Ishikawa (cell line): ENCODE results near the gene S100A6.

Experiments
- CEBPB ChIP-seq: IDR thresholded peaks from 2 replicates; pipeline ENCODE4 v1.6.1; 2012
- CREB1 ChIP-seq: IDR thresholded peaks from 2 replicates; pipeline ENCODE4 v1.6.1; 2012; ENCODE audit warnings: low read depth
- EGR1 ChIP-seq: IDR thresholded peaks from 2 replicates; pipeline ENCODE4 v1.6.1; 2012
- EP300 ChIP-seq: IDR thresholded peaks from 2 replicates; pipeline ENCODE4 v1.6.1; 2012; ENCODE audit warnings: borderline replicate concordance
- FOXM1 ChIP-seq: IDR thresholded peaks from 2 replicates; pipeline ENCODE4 v1.6.1; 2012; ENCODE audit warnings: low read depth, borderline replicate concordance
- MAX ChIP-seq: IDR thresholded peaks from 2 replicates; pipeline ENCODE4 v1.6.1; 2012
- NFIC ChIP-seq: IDR thresholded peaks from 2 replicates; pipeline ENCODE4 v1.6.1; 2012
- RAD21 ChIP-seq: IDR thresholded peaks from 2 replicates; pipeline ENCODE4 v1.6.1; 2012; ENCODE audit warnings: low read depth
- REST ChIP-seq: IDR thresholded peaks from 2 replicates; pipeline ENCODE4 v1.6.1; 2012; ENCODE audit warnings: low read depth, mild to moderate bottlenecking
- TAF1 ChIP-seq: IDR thresholded peaks from 2 replicates; pipeline ENCODE4 v1.6.1; 2012; ENCODE audit warnings: low read depth, mild to moderate bottlenecking
- TCF12 ChIP-seq: IDR thresholded peaks from 2 replicates; pipeline ENCODE4 v1.6.1; 2012; ENCODE audit warnings: low read depth
- TEAD4 ChIP-seq: IDR thresholded peaks from 2 replicates; pipeline ENCODE4 v1.6.1; 2012
- USF1 ChIP-seq: IDR thresholded peaks from 2 replicates; pipeline ENCODE4 v1.6.1; 2012
- YY1 ChIP-seq: IDR thresholded peaks from 2 replicates; pipeline ENCODE4 v1.6.1; 2012; ENCODE audit warnings: low read depth
- ZBTB7A ChIP-seq: IDR thresholded peaks from 2 replicates; pipeline ENCODE4 v1.6.1; 2012; ENCODE audit warnings: low read depth

S100A6 gene

GRCh38 chr1:153503766-153504165 is 32.0 kb downstream of the S100A6 start:
- TF ChIP-seq RAD21 (no peak), NFIC (no peak), TAF1 (no peak), REST (no peak), CEBPB (no peak)

GRCh38 chr1:153498746-153499145 is 37.0 kb downstream of the S100A6 start:
- TF ChIP-seq YY1 = no peak
- no peak for TF ChIP-seq EGR1
- TF ChIP-seq TAF1 = no peak
- TF ChIP-seq ZBTB7A = no peak
- no peak for TF ChIP-seq FOXM1
- no peak for TF ChIP-seq USF1
- TF ChIP-seq CREB1 = no peak

DNA sequence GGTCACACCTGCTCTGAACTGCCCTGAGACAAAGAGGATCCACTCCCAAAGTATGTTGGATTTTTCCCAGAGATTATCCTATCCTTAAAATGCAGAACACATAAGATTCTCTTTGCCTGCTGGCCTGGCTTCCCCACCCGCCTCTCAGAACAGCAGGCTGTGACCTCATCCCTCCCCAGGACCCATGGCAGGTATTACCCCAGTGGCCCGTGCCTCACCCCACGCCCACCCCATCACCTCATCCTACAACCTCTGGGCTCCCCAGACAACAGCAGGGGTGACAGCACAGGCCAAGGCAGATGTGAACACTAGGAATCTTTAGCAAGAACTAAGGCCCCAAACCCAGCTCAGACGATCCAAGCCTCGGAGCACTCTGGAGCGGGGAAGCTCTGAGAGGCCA is 40.3 kb downstream of the S100A6 start:
- TF ChIP-seq TCF12 (no peak), MAX (no peak), RAD21 (no peak), CEBPB (no peak), TEAD4 (no peak), YY1 (no peak), FOXM1 (no peak), USF1 (no peak), CREB1 (no peak)

- TF ChIP-seq EGR1 (no peak), ZBTB7A (peak; percentile 96), RAD21 (peak; percentile 92), REST (no peak), YY1 (no peak)
Measured at GRCh38 chr1:153494976-153495535, 40.7 kb downstream of the S100A6 start.

DNA sequence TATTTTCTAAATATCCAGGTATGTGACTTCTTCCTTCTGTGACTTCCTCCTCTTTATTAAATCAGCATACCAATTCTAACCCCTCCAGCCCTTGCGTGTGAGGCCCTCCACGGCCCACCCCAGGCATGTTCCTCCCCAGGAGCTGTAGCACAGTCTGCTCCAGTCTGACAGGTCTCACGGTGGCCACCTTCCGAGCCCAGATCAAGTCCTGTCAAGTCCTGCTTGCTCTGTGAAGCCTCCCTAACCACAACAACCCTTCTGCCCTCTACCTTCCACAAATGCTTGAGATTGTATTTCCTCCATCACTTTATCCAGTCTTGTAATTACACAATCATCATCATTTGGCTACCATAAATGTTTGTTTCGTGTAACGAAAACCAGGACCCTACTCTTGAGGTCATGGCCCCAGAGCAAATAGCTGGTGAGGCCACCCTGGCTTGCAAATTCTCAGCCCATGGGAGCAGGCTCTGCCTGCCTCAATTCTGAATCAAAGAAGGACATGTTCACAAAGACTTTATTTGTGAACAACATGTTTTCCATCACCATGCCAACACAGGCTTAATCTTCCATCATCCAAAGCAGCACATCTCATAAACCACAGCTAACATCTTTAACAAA is 42.3 kb downstream of the S100A6 start:
- TF ChIP-seq CEBPB (no peak), TCF12 (no peak), TAF1 (no peak), FOXM1 (no peak), EGR1 (no peak), USF1 (no peak), RAD21 (no peak), EP300 (no peak), NFIC (no peak)

- TF ChIP-seq YY1 (no peak), CREB1 (0 out of 2 replicates have a peak, but pooled peaks have one; percentile 53), FOXM1 (no peak), EP300 (no peak), CEBPB (peak; percentile 22; the same call in 1 of the 2 replicates)
Measured at GRCh38 chr1:153490272-153491051, 45.3 kb downstream of the S100A6 start.
